Activated T-helper 1 cell treated with anti-CD3 and anti-CD28 coated beads, Interleukin-12 subunit alpha, Interleukin-12 subunit beta, Interleukin-2, Interleukin-4 antibody, amounts not matched to agents 30 ng/mL and 10 ng/mL and 1 ng/mL, durations not matched to agents 14 hours and 24 hours and 36 hours (primary cell): ENCODE data around the gene MDC1. TPM values are rescaled to one million over a fixed set of nuclear protein-coding genes. Genes with fewer than 3 reads are reported as not detected.
"Not testable (repeated sequence)": the region's sequence is repeated elsewhere in the genome, so short reads cannot be mapped to it uniquely, and the experiment has no call there.

ENCODE experiments used
- DNase-seq: peaks from one replicate; pipeline ENCODE4 v3.0.0; 2021; ENCODE audit warnings: low spot score
- H3K27ac Mint-ChIP-seq: one replicate; pipeline ENCODE4 v1.8.0; 2021; ENCODE audit warnings: mild to moderate bottlenecking, mixed read lengths
- H3K27me3 Mint-ChIP-seq: one replicate; pipeline ENCODE4 v1.8.0; 2022; ENCODE audit warnings: mild to moderate bottlenecking, moderate library complexity, mixed read lengths; ENCODE audit not compliant: insufficient read depth
- H3K36me3 Mint-ChIP-seq: one replicate; pipeline ENCODE4 v1.8.0; 2021; ENCODE audit warnings: low read depth, mixed read lengths
- H3K4me1 Mint-ChIP-seq: one replicate; pipeline ENCODE4 v1.8.0; 2021; ENCODE audit warnings: low read depth, mixed read lengths
- H3K4me3 Mint-ChIP-seq: one replicate; pipeline ENCODE4 v1.8.0; 2021; ENCODE audit warnings: mild to moderate bottlenecking, moderate library complexity, mixed read lengths
- H3K9me3 Mint-ChIP-seq: one replicate; pipeline ENCODE4 v1.8.0; 2021; ENCODE audit warnings: mixed read lengths
- intact Hi-C: fragments of 100-400 bp; cut with micrococcal nuclease; formaldehyde crosslinking; loops from one replicate; pipeline ENCODE4 v1.15.1; 2024
- total RNA-seq: library from RNA; stranded (reverse); gene quantifications from 2 replicates; pipeline ENCODE4 v1.2.3, GENCODE V29; 2022

Gene MDC1
- total RNA-seq, 1 donor from 2014 or later = 93.7 TPM

DNA sequence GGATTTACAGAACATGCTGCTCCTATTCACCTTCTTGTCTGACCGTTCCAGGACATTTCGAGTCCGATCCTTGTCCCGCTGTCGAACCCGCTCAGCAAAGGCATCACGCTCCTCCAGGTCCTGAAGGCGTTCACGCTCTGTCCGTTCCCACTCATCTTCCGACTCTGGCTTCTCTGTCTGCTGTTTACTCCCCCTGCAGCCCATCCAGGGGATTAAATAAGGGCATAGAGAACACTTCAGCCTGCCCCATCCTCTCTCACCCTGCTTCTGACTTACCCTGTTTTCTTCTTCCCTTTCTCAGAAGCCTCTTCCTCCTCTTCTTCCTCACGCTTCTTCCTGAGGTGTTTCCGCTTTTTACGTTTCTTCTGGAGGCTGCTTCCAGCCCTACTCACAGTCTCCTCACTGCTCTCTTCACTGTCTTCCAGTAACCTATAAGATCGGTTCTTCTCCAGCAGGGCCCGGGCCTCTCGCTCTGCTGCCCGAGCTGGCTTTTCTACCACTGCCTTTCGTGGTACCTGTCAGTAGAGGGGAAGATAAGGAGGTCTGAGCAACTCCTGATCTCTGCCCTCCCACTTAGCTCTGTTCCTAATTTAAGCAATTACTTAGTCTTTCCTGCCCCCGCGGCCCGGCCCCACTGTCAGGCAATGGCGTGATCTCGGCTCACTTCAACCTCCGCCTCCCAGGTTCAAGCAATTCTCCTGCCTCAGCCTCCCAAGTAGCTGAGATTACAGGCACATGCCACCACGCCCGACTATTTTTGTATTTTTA is 46.1 kb downstream of the MDC1 start:
- no peaks in the 10 kb centered on the region for H3K9me3 Mint-ChIP-seq
- intact Hi-C loops = loop anchor here (5.0 kb wide), 3 partner anchors 189 to 324 kb away; partner anchors contain the start of genes GTF2H4 and RPP21
- H3K36me3 Mint-ChIP-seq = peaks cover 24% of the 10 kb centered on the region
- peak overlapping the region; percentile 87 for H3K4me3 Mint-ChIP-seq
- DNase-seq = no peak
- peaks cover 38% of the 10 kb centered on the region for H3K4me1 Mint-ChIP-seq
- H3K27me3 Mint-ChIP-seq = no peaks in the 10 kb centered on the region
- H3K27ac Mint-ChIP-seq = peak overlapping the region; percentile 25

DNA sequence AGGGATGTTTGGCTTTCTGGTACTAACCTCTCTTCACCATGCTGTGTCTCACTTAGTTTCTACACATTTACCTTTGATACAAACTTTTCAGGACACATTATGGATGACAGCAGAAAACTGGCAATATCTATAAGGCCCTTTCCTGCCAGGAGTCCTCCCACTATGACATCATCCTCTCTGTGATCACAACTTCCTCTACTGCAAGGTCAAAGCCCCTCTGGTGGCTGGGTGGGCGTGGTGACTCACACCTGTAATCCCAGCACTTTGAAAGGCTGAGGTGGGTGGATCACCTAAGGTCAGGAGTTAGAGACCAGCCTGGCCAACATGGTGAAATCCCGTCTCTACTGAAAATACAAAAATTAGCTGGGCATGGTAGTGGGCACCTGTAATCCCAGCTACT is 50.8 kb downstream of the MDC1 start:
- H3K27ac Mint-ChIP-seq, H3K9me3 Mint-ChIP-seq, DNase-seq, H3K27me3 Mint-ChIP-seq, intact Hi-C loops, H3K4me3 Mint-ChIP-seq: not testable (repeated sequence)
- H3K36me3 Mint-ChIP-seq = peaks cover 46% of the 10 kb centered on the region
- H3K4me1 Mint-ChIP-seq = peaks cover 26% of the 10 kb centered on the region

DNA sequence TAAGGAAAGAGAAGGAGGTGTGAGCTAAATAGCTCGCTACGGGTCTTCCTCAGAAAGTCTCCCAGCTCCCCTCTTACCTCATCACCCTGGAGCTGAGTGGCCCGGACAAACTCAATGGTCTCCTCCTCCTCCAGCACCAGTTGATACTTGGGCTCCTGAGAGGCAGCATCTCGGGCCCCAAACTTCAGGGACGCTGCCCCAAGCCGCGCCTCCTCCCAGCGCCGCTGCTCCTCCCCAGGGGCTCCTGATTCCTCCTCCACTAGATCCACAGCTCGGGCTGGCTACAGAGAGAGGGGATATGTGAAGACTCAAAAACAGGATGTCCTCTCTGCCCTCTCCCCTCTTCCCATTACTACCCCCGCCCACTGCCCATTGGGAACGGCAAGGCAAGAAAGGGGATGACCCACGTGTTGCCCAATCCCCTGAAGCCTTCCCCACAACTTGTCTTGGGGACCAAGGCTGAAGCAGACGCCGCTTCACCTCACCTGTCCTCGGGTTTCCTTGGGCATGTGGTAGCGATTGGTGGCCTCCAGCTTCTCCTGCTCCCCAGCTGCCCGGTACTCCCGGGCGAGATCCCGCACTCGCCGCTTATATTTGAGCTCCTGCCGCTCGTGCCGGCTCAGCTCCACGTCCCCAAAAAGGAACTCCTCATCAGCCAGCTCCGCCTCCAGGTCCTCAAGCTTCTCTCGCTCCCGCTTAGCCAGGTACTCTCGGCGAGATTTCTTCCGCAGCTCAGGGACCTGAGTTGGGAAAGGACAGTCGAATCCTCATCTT is 51.9 kb downstream of the MDC1 start:
- Mint-ChIP-seq H3K27ac (peak overlapping the region; percentile 31), H3K4me1 (peaks cover 16% of the 10 kb centered on the region), H3K36me3 (peaks cover 41% of the 10 kb centered on the region), H3K27me3 (no peaks in the 10 kb centered on the region), H3K4me3 (no peak overlapping the region), H3K9me3 (no peaks in the 10 kb centered on the region)
- no peak for DNase-seq
- intact Hi-C loops = no loop called here

DNA sequence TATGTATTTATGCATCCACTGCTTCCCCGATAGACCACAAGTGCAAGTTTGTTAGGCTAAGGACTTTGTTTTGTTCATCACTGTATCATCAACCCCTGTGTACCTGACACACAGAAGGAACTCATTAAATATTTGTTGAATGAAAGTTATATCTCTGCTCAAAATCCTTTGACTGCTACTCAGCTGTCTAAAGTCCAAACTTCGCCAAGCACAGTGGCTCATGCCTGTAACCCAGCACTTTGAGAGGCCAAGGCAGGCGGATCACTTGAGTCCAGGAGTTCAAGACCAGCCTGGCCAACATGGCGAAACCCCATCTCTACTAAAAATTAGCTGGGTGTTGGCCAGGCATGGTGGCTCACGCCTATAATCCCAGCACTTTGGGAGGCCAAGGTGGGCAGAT is 59.2 kb downstream of the MDC1 start:
- Mint-ChIP-seq H3K4me1 (peaks cover 10% of the 10 kb centered on the region), H3K36me3 (peaks cover 66% of the 10 kb centered on the region), H3K27ac (peak overlapping the region; percentile 9)
- H3K9me3 Mint-ChIP-seq, intact Hi-C loops, H3K27me3 Mint-ChIP-seq, DNase-seq, H3K4me3 Mint-ChIP-seq: not testable (repeated sequence)

DNA sequence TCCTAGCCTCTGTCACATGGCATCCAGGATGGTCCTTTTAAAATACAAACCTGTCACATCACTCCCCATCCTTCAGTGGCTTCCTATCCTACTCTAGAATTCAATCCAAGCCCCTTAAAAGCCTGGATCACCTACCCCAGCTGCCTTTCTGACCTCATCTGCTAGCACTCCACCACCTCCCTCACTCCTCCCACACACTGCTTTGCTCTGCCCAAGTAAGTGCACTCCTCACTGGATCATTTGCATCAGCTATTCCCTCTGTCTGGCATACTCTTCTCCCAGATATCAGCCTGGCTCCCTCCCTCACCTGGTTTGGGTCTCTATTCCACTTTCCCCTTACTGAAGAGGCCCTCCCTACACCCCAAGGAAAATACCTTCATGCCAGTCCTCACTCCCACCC is 59.6 kb downstream of the MDC1 start:
- Mint-ChIP-seq H3K27ac (peak overlapping the region; percentile 9), H3K4me3 (no peak overlapping the region), H3K27me3 (no peaks in the 10 kb centered on the region), H3K4me1 (peaks cover 10% of the 10 kb centered on the region), H3K36me3 (peaks cover 61% of the 10 kb centered on the region), H3K9me3 (no peaks in the 10 kb centered on the region)
- intact Hi-C loops = no loop called here
- no peak for DNase-seq

DNA sequence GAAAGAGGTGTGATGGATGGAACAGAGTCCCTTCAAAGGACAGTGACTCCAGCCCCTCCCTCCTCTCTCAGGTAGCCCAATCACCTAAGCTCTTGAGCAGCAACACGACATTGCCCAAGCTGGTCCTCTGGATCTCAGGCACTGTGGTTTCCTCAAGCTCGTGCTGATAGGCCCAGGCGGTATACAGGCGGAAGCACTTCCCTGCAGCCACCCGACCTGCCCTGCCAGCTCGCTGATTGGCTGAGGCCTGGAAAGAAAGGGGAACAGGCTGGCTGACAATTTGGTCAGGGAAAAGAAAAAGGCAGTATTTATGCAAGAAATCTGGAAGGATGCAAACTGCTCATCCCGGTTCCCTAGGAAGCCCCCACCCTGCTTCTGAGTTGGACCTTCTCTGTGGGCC is 60.6 kb downstream of the MDC1 start:
- Mint-ChIP-seq H3K27me3 (no peaks in the 10 kb centered on the region), H3K36me3 (peaks cover 59% of the 10 kb centered on the region), H3K27ac (no peak overlapping the region), H3K4me3 (no peak overlapping the region), H3K4me1 (peaks cover 10% of the 10 kb centered on the region), H3K9me3 (no peaks in the 10 kb centered on the region)
- DNase-seq = no peak
- intact Hi-C loops = no loop called here

DNA sequence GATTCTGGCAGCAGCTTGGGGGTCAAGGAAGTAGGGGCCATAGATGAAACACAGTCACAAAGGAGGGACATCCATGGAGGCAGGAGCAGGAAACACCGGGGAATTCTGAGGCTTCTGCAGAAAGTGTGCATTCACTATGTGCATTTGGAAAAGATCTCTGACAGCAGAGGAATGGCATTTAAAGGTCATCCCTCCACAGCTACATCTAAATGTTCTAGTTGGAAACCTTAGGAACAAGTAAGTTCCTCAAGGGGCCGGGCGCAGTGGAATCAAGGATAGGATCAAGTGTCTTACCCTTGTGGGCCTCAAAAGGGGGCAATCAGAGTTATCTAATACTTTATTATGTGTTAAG is 61.4 kb downstream of the MDC1 start:
- Mint-ChIP-seq H3K4me1 (peaks cover 10% of the 10 kb centered on the region), H3K27ac (no peak overlapping the region), H3K4me3 (no peak overlapping the region), H3K27me3 (no peaks in the 10 kb centered on the region), H3K9me3 (no peaks in the 10 kb centered on the region), H3K36me3 (peaks cover 65% of the 10 kb centered on the region)
- intact Hi-C loops = no loop called here
- no peak for DNase-seq

DNA sequence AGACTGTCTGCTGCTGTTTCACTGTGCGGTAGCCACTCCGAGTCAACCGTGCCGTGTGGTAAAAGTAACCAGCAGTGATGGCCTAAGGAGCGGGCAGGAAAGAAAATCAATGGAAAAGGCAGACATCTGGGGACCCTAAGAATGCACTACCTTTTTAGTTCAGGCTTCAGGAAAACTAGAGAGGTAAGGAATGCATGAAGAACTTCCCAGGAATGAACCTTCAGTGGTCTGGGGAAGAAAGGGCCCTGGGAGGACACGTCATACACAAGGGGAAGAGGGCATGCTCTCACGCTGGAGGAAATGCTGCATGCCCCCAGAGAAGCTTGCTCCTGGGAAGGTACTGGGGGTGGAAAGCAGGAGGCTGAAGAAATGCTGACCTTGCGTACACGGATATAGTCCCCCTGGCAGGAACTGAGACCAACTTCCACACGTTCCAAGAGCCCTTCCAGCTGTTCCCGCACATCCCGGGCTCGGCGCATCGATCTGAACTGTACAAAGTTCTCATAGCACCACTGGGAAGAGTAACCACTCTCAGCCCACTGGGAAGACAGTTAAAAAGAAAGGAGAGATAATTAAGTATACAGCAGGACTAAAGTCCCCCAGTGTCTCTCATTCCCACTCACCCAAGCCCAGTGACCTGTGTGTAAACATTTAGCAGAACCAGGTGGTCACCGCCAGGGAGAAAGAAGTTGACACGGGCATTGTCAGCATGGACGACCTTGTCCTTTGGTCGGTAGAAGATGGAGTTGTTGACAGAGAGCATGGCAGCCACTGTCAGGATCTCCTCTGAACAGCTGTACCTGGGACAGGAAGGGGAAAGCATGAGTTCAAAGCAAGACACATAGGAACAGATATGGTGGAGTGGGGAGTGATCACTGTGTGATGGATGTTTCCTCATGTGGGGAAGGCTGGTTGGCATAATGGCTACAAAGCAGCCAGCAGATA is 62.0 kb downstream of the MDC1 start:
- Mint-ChIP-seq H3K27ac (peak overlapping the region; percentile 40), H3K9me3 (no peaks in the 10 kb centered on the region), H3K4me3 (no peak overlapping the region), H3K27me3 (no peaks in the 10 kb centered on the region), H3K4me1 (peaks cover 10% of the 10 kb centered on the region), H3K36me3 (peaks cover 61% of the 10 kb centered on the region)
- no peak for DNase-seq
- intact Hi-C loops = no loop called here

DNA sequence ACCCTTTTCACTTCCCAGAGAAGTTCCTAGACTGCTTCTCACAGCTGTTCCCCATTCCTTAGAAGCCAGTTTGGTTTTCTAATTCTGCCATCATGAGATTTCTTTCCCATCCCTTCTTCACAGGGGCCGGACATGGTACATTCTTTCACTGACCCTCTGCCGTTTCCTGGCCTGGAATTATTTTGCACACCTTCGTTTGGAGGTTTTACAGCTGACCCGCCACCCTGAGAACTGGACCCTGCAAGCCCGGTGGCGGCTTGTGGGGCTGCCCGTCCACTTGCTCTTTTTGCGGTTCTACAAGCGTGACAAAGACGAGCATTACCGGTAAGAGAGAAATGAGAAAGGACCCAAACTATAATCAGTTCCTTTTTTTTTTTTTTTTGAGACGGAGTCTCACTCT is 65.9 kb downstream of the MDC1 start:
- intact Hi-C loops = no loop called here
- no peak for DNase-seq
- Mint-ChIP-seq H3K4me1 (peaks cover 13% of the 10 kb centered on the region), H3K36me3 (peaks cover 38% of the 10 kb centered on the region), H3K4me3 (no peak overlapping the region), H3K9me3 (no peaks in the 10 kb centered on the region), H3K27me3 (no peaks in the 10 kb centered on the region), H3K27ac (no peak overlapping the region)

Other genes with a start within 250 kb of the MDC1 start
- gene HLA-E, start 227.8 kb downstream of the MDC1 start, total RNA-seq = 476 and 483 TPM in 2 replicates
- gene GNL1, start 160.8 kb downstream of the MDC1 start, total RNA-seq = 86.3 and 92.4 TPM in 2 replicates
- 41.6 and 42.1 TPM in 2 replicates for gene PRR3, start 160.0 kb downstream of the MDC1 start, total RNA-seq
- 115 and 120 TPM in 2 replicates for gene ABCF1, start 145.8 kb downstream of the MDC1 start, total RNA-seq
- 124 and 126 TPM in 2 replicates for gene PPP1R10, start 100.0 kb downstream of the MDC1 start, total RNA-seq
- 75.5 and 77.7 TPM in 2 replicates for gene MRPS18B, start 99.4 kb downstream of the MDC1 start, total RNA-seq
- 11.6 and 13.4 TPM in 2 replicates for gene ATAT1, start 90.4 kb downstream of the MDC1 start, total RNA-seq
- 23.9 and 36.0 TPM in 2 replicates for gene C6orf136, start 70.1 kb downstream of the MDC1 start, total RNA-seq
- gene DHX16, start 44.3 kb downstream of the MDC1 start, total RNA-seq = 52.0 and 54.2 TPM in 2 replicates
- 203 and 213 TPM in 2 replicates for gene PPP1R18, start 30.6 kb downstream of the MDC1 start, total RNA-seq
- gene NRM, start 26.3 kb downstream of the MDC1 start, total RNA-seq = 15.5 and 15.9 TPM in 2 replicates
- 1,001 and 1,002 TPM in 2 replicates for gene TUBB, start 3.1 kb upstream of the MDC1 start, total RNA-seq
- 252 and 262 TPM in 2 replicates for gene FLOT1, start 25.4 kb upstream of the MDC1 start, total RNA-seq
- gene IER3, start 27.3 kb upstream of the MDC1 start, total RNA-seq = 578 and 603 TPM in 2 replicates
- 21.4 and 24.8 TPM in 2 replicates for gene DDR1, start 167.2 kb upstream of the MDC1 start, total RNA-seq
- 65.3 and 71.3 TPM in 2 replicates for gene GTF2H4, start 190.9 kb upstream of the MDC1 start, total RNA-seq
- gene VARS2, start 197.0 kb upstream of the MDC1 start, total RNA-seq = 74.0 and 76.0 TPM in 2 replicates
- gene SFTA2, start 214.9 kb upstream of the MDC1 start, total RNA-seq = not detected in 2 replicates
- gene MUCL3, start 223.7 kb upstream of the MDC1 start, total RNA-seq = not detected in 2 replicates